Thoracic aorta endothelial cell (primary cell): ENCODE data around the gene ATP5F1A. TPM values are rescaled to one million over a fixed set of nuclear protein-coding genes. Genes with fewer than 3 reads are reported as not detected.

Experiments
- small RNA-seq: library from RNA; depleted of rRNA; stranded (forward); fragments of <200 nt; gene quantifications from one replicate; pipeline ENCODE3, GENCODE V24; 2012
- total RNA-seq: library from RNA; depleted of rRNA; stranded (reverse); fragments of >200 nt; gene quantifications from 2 replicates; pipeline ENCODE4 v1.2.3, GENCODE V29; 2012

Gene ATP5F1A
- total RNA-seq, result 944 and 1,163 TPM in 2 replicates

GRCh38 chr18:46097801-46098615 lies at the start of gene ATP5F1A:
TSS of gene ATP5F1A (minus strand) at chr18:46098296. CDS start at chr18:46098231, 65 bp downstream.

GRCh38 chr18:46104128-46104911 lies 6.2 kb upstream of the ATP5F1A start, which contains the start of gene HAUS1:
TSS of gene HAUS1 (plus strand) at chr18:46104385. CDS start at chr18:46104412, 27 bp downstream.

GRCh38 chr18:46071653-46072375 lies 26.3 kb downstream of the ATP5F1A start, which contains the start of gene PSTPIP2:
TSS of gene PSTPIP2 (minus strand) at chr18:46072260. CDS start at chr18:46072188, 72 bp downstream.

Small RNA genes within 50 kb of the gene (small RNA-seq; reads per million reads assigned to genes)
- gene RNU6-1278P, result not detected
- not detected for gene RNY4P37

Other genes with a start within 250 kb of the ATP5F1A start
- 27.9 and 37.8 TPM in 2 replicates for gene EPG5, start 131.0 kb downstream of the ATP5F1A start, total RNA-seq
- gene PSTPIP2, start 26.0 kb downstream of the ATP5F1A start, total RNA-seq, result 4.7 and 12.9 TPM in 2 replicates
- 91.0 and 92.9 TPM in 2 replicates for gene HAUS1, start 6.1 kb upstream of the ATP5F1A start, total RNA-seq